GM19397 (cell line): ENCODE measurements around the gene NR2F6.
"Not testable (repeated sequence)": the region's sequence is repeated elsewhere in the genome, so short reads cannot be mapped to it uniquely, and the experiment has no call there.

Experiments
- ATAC-seq: cut with Tn5 transposase; IDR thresholded peaks from one replicate; pipeline ENCODE4 v1.9.1; 2021; ENCODE audit warnings: mild to moderate bottlenecking, moderate library complexity; ENCODE audit not compliant: unreplicated experiment

The NR2F6 gene

DNA sequence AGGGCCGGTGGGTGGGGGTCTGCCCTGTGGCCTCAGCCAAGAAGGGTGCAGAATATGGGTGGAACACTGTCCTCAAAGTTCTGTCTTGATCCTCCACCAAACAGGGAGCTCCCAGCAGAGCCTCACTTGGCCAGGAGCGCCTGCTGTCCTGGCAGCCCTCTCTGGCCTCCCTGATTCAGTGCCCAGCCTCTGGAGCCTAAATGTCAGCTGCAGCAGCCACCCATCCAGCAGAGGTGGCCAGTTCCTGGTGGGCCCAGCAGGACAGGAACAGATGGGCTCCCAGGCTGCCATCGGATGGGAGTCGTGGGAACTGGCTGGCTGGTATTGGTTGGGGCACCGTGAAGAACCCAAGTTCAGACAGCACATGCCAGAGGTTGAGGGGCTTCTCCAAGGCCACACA lies 32.4 kb downstream of the NR2F6 start:
- no peak for ATAC-seq

DNA sequence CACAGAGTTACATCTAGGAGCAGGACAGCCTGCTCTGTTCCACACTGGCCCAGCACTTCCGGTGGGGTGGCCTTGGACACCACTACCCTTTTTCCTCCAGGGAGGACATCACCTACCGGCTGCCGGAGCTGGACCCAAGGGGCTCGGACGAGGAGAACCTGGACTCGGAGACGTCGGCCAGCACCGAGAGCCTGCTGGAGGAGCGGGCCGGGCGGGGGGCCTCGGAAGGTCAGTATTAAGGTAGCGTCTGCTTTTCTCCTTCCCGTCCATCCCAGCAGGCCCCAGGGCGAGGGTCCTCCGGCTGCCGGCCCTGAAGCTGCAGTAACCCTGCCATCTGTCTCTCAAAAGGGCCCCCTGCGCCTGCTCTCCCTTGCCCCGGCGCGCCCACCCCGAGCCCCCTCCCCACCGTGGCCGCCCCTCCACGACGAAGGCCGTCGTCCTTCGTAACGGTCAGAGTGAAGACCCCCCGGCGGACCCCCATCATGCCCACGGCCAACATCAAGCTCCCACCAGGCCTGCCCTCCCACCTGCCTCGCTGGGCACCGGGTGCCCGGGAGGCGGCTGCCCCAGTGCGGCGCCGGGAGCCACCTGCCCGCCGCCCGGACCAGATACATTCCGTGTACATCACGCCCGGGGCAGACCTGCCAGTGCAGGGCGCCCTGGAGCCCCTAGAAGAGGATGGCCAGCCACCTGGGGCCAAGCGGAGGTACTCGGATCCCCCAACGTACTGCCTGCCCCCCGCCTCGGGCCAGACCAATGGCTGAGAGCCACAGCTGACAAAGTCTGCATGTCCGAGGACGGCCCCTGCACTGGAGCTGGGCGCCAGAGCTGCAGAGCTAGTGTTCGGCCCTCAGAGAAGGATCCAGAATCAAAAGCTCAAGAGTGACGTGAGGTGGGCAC lies 33.9 kb downstream of the NR2F6 start:
- ATAC-seq, result no peak

DNA sequence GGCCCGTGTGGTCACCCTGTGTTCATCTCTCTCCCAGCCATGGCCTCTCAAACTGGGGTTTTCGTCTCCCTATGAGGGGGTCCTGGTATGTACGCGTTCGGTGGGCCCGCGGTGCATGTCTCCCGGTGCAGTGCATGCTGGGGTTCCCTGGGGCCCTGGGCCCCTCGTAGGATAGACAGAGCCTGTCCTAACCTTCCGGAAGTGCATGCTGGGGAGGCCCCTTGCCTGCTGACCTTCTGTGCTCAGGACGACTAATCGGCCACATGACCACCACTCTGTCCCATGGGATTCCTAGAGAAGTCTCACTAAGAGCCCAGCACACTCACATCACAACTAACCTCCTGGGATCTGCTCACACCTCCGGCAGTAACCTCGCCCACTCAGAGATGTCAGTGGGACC lies 35.4 kb downstream of the NR2F6 start:
- ATAC-seq, result no peak

DNA sequence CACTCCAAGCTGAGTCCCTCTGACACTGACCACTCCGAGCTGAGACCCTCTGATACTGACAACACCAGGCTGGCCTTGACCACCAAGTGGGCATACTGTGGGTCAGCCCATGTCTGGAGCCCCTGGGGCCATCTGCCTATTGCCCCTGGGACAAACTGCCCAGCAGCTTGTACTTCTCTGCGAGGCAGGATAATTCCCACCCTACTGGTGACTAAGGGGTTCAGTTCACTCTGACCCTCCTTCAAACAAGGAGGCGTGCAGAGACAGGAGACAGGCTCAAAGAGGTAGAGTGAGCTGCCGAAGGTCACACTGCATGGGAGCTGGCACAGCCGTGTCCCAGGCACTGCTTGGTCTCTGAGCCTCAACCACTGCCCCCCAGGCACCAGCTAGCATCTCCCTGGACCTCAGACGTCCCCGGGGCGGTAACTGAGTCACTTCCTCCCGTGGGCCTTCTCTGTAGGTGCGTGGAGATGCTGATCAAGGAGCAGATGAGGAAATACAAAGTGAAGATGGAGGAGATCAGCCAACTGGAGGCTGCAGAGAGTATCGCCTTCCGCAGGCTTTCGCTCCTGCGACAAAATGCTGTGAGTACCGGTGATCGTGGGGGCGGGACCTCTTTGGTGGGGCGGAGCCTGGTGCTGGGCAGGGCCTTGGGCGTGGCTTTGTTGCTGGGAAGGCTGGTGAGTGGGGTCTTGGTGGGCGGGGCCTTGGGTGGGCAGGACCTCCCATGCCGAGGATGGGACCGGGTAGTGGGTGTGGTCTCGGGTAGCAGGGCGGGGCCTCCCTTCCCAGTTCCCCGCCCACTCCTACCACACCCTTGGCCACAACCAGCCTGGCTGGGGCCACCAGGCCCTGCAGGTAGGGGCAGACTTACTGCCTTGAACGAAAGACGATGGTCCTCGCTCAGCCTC lies 36.3 kb downstream of the NR2F6 start:
- ATAC-seq, result no peak

DNA sequence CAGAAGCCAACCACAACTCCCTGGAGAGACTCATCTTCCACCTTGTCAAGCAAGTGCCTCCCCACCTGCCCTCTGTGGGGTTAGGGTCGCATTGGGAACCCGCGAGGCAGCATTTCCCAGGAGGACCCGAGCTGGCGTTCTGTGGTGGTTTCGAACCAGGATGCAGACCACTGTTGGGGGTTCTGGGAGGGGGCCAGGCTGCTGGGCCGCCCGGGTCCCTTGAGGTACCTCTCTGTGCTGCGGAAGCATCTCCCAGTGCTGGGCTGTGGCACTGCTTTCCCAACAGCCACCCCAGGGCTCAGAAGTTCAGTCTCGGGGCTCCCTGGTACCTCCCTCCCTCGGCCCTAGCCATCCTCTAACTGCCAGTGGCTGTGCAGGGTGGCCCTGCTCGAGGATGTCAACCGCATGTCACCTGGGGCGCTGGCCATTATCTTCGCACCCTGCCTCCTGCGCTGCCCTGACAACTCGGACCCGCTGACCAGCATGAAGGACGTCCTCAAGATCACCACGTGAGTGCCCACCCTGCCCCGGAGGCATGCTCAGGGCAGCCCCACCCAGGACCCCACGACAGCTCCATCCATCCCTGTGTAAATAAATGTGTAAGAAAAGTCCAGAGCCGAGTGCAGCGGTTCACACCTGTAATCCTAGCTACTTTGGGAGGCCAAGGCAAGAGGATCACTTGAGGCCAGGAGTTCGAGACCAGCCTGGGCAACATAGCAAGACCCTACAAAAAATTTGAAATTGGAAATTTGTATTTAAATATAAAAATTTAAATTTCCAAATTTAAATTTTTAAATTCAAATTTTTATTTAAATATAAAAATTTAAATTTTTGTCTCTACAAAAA lies 38.8 kb downstream of the NR2F6 start:
- ATAC-seq, result no peak

DNA sequence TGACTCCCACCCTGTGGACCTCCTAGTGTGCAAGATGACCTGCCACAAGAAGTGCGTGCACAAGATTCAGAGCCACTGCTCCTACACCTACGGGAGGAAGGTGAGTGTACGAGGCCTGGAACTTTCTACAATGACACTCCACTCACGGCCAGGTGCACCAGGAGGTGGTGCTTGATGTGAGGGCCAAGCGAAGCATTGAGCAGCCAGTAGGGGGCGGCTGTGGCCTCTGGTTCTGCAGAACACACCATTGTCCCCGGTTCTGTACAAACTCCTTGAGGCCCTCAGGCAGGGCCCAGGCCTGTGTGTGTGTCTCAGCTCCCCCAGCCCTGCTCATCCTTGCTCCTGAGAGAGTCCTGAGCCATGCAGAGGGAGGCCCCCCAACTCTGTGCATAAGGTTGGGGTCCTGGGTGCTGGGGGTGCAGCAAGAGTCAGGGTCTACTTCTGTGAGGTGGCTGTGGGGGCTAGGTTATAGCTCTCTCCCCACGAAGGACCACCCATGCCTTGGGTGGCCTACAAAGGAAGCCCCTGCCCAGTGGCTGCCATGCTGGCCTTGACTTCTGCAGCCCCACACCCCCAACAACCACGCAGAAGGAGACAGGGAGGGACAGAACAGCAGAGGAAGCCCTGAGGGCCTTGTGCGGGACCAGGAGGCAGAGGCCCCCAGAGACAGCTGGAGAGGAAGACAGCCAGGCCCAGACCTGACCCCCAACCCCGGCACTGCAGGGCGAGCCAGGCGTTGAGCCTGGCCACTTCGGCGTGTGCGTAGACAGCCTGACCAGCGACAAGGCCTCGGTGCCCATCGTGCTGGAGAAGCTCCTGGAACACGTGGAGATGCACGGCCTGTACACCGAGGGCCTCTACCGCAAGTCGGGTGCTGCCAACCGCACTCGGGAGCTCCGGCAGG lies 40.2 kb downstream of the NR2F6 start:
- ATAC-seq, result no peak

DNA sequence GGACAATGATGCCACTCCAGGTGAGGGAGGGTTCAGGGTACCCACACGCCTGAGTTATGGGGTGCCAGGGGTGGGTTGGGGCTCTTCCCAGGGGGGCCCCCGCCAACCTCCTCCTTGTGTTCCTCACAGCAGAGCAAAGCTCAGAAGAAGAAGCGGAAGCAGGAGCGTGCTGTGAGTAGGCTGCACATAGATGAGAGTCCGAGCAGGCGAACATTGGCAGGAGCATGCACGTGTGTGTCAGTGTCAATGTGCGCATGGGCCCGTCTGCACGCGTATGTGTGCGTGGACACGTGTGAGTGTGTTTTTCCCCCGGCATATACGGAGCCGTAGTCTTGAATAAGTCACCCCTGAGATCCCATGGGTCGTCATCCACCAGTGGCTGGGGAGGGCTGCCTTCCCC lies 43.0 kb downstream of the NR2F6 start:
- no peak for ATAC-seq

DNA sequence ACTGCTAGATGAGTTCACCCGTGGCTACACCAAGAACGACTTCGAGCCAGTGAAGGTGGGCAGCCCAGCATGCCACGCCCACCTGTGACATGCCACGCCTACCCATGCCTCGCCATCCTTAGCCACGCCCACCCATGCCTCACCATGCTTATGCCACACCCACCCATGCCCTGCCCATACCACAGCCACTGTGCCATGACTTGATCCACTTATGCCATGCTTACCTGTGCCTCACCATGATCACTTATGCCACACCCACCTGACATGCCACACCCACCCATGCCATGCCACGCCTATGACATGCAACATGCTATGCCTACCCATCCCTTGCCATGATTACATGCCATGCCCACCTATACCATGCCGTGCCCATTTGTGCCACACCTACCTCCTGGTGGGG lies 43.5 kb downstream of the NR2F6 start:
- no peak for ATAC-seq

DNA sequence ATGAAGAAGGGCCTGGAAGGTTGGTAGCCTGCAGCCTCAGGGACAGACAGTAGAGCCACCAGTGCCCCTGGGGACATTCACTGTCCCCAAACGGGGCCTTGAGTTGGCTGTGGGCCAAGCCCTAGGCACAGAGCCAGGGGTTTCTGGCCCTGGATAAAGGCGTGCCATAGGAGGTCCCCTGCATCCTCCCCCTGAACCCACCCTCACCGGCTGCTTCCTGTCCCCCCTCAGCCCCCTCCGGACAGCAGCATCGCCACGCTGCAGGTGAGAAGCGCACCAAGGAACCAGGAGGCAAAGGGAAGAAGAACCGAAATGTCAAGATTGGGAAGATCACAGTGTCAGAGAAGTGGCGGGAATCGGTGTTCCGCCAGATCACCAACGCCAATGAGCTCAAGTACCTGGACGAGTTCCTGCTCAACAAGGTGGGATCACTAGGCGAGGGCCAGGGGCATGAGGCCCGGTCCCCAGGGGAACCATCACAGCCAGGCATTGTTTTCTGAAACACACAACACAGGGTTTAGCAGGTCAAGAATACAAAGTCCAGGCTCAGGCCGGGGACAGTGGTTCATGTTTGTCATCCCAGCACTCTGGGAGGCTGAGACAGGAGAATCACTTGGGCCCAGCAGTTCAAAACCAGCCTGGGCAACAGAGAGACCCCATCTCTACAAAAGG lies 45.2 kb downstream of the NR2F6 start:
- no peak for ATAC-seq

DNA sequence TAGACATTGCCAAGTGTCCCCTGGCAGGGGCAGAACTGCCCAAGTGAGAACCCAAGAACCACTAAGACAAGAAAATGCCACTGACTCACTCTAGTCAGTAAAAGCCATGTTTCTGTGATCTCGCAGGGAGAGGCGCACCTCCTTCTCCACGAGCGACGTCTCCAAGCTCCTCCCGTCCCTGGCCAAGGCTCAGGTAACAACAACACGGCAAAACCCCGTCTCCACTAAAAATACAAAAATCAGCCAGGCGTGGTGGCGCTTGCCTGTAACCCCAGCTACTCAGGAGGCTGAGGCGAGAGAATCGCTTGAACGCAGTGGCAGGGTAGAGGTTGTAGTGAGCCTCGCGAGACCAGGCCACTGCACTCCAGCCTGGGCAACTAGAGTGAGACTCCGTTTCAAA lies 48.1 kb downstream of the NR2F6 start:
- ATAC-seq, result no peak

DNA sequence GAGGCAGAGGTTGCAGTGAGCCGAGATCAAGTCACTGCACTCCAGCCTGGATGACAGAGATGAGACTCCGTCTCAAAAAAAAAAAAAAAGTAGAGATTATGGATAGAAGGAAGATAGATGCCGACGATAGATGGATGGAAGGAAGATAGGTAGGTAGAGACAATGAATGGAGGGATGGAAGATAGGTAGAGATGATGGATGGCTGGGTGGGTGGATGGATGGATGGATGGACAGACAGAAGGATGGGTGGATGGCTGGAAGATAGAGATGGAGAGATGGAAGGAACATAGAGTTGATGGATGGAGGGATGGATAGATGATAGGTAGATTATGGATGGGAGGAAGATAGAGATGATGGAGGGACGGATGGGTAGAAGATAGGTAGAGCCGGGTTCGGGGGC lies 49.1 kb downstream of the NR2F6 start:
- ATAC-seq, result no peak

DNA sequence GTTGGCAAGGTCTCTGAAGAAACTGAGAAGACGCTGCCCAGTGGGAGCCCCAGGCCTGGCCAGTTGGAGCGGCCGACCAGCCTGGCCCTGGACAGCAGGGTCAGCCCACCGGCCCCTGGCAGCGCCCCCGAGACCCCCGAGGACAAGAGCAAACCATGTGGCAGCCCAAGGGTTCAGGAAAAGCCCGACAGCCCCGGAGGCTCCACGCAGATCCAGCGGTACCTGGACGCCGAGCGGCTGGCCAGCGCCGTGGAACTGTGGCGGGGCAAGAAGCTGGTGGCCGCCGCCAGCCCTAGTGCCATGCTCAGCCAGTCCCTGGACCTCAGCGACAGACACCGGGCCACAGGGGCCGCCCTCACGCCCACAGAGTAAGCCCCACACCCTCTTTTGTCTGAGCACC lies 50.6 kb downstream of the NR2F6 start:
- ATAC-seq, result no peak

DNA sequence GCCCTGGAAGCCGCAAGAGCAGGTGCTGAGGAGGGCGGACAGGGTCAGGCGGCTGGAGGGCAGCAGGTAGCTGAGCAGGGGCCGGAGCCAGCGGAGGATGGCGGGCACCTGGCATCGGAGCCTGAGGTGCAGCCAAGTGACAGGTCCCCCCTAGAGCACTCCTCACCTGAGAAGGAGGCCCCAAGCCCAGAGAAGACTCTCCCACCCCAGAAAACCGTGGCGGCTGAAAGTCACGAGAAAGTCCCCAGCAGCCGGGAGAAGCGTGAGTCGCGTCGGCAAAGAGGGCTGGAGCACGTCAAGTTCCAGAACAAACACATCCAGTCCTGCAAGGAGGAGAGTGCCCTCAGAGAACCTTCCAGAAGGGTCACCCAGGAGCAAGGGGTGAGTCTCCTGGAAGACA lies 51.1 kb downstream of the NR2F6 start:
- ATAC-seq, result no peak

DNA sequence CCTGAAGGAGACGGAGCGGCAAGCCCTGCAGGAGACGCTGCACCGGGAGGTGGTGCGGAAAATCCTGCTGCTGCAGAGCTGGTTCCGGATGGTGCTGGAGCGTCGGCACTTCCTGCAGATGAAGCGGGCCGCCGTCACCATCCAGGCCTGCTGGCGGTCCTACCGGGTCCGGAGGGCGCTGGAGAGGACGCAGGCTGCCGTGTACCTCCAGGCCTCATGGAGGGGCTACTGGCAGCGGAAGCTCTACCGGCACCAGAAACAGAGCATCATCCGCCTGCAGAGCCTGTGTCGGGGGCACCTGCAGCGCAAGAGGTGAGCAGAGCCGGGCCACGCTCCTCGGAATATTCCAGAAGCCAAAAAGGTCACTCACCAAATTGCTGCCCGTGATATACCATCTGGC lies 53.0 kb downstream of the NR2F6 start:
- no peak for ATAC-seq

DNA sequence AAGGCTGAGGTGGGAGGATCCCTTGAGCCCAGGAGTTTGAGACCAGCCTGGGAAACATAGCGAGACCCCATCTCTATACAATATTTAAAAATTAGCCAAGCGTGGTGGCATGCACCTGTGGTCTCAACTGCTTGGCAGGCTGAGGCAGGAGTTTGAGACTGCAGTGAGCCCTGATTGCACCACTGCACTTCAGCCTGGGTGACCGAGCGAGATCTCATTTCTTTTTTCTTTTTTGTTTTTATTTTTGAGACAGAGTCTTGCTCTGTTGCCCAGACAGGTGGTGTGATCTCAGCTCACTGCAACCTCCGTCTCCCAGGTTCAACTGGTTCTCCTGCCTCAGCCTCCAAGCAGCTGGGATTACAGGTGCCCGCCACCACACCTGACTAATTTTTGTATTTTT lies 54.0 kb downstream of the NR2F6 start:
- ATAC-seq, result not testable (repeated sequence)

DNA sequence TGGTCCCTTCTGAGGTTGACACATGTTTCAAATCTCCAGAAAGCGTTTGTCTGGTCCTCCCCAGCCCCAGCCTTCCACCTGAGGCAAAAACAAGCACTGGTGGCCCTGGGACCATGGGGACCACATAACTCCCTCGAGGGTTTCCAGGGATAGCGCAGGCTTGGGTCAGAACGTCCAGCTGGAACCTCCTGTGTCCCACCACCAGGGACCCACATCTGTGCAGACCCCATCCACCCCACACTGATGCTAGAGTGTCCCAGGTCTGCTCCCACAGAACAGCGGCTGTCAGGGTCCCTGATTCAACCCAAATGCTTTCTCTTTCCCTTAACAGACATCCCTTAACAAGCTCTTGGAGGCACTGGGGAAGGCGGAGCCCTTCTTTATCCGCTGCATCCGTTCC lies 60.1 kb downstream of the NR2F6 start:
- ATAC-seq, result no peak

DNA sequence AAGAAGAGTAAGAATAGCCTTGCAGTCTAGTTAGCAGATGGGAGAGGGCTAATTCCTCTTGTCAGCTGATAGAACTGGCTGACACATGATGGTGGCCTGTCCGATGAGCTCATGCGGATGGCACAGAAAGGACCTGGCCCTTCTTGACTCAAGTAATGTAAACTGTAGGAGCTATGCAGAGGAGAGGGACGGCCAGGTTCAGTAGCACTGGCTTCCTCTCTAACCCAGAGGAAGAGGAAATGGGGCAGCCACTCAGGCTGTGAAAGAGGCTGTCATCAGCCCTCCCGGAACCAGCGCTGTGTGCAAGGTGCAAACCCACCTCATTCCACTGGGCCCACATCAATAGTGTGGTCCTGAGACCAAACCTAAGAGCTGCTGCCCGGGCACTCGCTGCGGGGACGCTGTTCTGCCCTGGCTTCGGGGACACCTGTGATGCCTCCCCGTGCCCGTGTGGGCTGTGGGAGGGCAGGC lies 61.3 kb downstream of the NR2F6 start:
- no peak for ATAC-seq

DNA sequence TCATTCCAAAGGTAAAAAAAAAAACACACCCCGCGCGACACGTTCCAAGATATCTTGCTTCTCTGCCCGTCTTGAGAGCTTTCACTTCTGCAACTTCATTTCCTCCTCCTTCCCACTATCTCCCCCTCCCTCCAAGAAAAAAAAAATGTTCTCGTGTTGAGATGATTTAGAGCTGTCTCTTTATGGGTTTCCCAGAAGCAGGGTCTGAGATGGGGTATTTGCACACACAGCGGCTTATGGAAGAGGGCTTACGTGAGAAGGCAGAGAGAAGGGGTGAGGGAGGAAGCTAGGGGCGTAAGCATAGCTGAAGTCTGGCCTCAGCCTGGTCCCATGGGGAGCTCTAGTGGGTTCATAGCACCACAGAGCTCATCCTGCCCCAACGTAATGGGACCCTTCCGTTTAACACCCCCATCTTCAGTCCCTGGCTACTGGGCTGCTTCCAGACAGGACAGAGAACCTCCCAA lies 61.8 kb downstream of the NR2F6 start:
- ATAC-seq, result no peak

DNA sequence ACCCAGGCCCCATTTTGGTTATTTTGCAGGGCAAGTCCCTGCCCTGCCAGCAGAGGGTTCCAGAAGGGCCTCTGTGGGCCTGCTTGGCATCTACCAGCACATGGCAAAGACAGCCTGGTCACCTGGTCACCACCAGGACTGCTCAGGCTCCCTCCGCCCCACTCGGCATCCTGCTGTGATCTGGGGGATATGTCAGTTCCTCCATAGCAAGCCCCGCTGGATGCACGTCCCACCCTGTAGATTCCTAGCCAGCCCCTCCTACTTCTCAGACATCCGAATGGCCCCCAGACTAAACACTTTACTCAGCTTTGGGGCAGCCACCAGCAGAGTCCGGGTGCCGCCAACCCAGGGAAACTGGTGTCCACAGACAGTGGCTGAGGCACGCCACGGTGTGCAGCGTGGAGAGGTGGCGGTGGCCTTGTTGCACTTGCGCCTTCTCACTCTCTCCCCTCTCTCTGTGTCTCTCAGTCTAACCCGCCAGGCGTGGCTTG lies 62.4 kb downstream of the NR2F6 start:
- no peak for ATAC-seq
